ENCODE data around the gene HSF2BP.
A peak's percentile ranks its signal among the peaks of the same experiment; 100 is the strongest.
"Not testable (repeated sequence)": the region's sequence is repeated elsewhere in the genome, so short reads cannot be mapped to it uniquely, and the experiment has no call there.

The HSF2BP gene

DNA sequence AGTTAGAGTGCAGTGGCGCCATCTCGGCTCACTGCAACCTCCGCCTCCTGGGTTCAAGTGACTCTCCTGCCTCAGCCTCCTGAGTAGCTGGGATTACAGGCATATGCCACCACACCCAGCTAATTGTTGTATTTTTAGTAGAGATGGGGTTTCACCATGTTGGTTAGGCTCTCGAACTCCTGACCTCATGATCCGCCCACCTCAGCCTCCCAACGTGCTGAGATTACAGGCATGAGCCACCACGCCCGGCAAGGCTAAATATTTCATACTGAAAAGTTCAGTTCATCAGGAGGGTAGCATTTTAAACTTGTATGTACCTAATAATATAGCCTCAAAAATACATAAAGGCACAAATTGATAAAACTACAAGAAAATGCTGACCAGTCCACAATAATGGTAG is 63.5 kb downstream of the HSF2BP start:
- H3K18ac ChIP-seq (ENCODE audit: low read length); H4K8ac ChIP-seq (ENCODE audit: low read depth, low read length); H2BK5ac ChIP-seq (ENCODE audit: low read length); H3K36me3 ChIP-seq (ENCODE audit: control insufficient read depth, insufficient read depth, low read length); H3K23ac ChIP-seq (ENCODE audit: low read length); H3K27me3 ChIP-seq (ENCODE audit: insufficient read depth, low read length, poor library complexity); H4K5ac ChIP-seq (ENCODE audit: low read length); H3K9ac ChIP-seq (ENCODE audit: low read length); H2BK15ac ChIP-seq (replicated peaks; ENCODE audit: low read depth); H3K4me1 ChIP-seq (ENCODE audit: control insufficient read depth, low read depth, low read length); H3K4me3 ChIP-seq (ENCODE audit: low read length); H3K27ac ChIP-seq (ENCODE audit: low read depth, low read length); H3K4ac ChIP-seq (ENCODE audit: low read depth, low read length); H2AK5ac ChIP-seq (ENCODE audit: low read length); DNase-seq; H3K56ac ChIP-seq (ENCODE audit: low read length); H2BK120ac ChIP-seq (ENCODE audit: low read depth, low read length); H3K79me1 ChIP-seq (ENCODE audit: low read length); H3K4me2 ChIP-seq (ENCODE audit: low read length); H3K79me2 ChIP-seq (ENCODE audit: control insufficient read depth, insufficient read depth, low read length): not testable (repeated sequence)
- no CpG with 5 or more reads among the region's 8 CpGs for WGBS (ENCODE audit: extremely low coverage, insufficient coverage, low lambda C conversion rate)

DNA sequence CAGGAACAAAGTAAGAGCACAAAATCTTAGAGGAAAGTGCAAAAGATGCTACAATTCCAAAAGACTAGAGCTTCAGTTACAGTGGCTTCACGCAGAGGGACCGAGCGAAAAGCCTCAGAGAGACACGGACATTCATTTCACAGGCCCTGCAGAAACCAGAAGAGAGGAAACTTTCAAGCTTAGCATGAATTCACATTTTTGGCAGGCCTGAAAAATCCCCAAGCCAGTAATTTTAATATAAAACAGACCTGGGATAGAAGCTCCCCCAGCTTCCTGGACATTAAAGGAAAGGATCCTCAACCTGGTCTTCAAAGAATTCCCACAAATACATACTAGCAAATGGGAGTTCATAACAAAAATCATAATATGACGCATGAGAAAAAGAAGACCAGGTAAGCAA is 66.2 kb downstream of the HSF2BP start:
- no peak overlapping the region for H4K8ac ChIP-seq (ENCODE audit: low read depth, low read length)
- no peaks in the 10 kb centered on the region for H3K36me3 ChIP-seq (ENCODE audit: control insufficient read depth, insufficient read depth, low read length)
- WGBS (ENCODE audit: extremely low coverage, insufficient coverage, low lambda C conversion rate), result no CpG with 5 or more reads among the region's 5 CpGs
- H3K23ac ChIP-seq (ENCODE audit: low read length), result no peak overlapping the region
- H3K4me2 ChIP-seq (ENCODE audit: low read length), result no peak overlapping the region
- H3K18ac ChIP-seq (ENCODE audit: low read length), result no peak overlapping the region
- no peaks in the 10 kb centered on the region for H3K4me1 ChIP-seq (ENCODE audit: control insufficient read depth, low read depth, low read length)
- no peaks in the 10 kb centered on the region for H3K27me3 ChIP-seq (ENCODE audit: insufficient read depth, low read length, poor library complexity)
- H3K9ac ChIP-seq (ENCODE audit: low read length), result no peak overlapping the region
- H2AK5ac ChIP-seq (ENCODE audit: low read length), result no peak overlapping the region
- no peaks in the 10 kb centered on the region for H3K79me2 ChIP-seq (ENCODE audit: control insufficient read depth, insufficient read depth, low read length)
- no peak overlapping the region for H3K4me3 ChIP-seq (ENCODE audit: low read length)
- no peak for DNase-seq
- no peak overlapping the region for H2BK5ac ChIP-seq (ENCODE audit: low read length)
- no peak overlapping the region for H3K56ac ChIP-seq (ENCODE audit: low read length)
- no peak overlapping the region for H2BK120ac ChIP-seq (ENCODE audit: low read depth, low read length)
- H4K5ac ChIP-seq (ENCODE audit: low read length), result no peak overlapping the region
- no peak overlapping the region for H3K4ac ChIP-seq (ENCODE audit: low read depth, low read length)
- H2BK15ac ChIP-seq (replicated peaks; ENCODE audit: low read depth), result no peak overlapping the region
- H3K79me1 ChIP-seq (ENCODE audit: low read length), result no peaks in the 10 kb centered on the region
- H3K27ac ChIP-seq (ENCODE audit: low read depth, low read length), result no peak overlapping the region

DNA sequence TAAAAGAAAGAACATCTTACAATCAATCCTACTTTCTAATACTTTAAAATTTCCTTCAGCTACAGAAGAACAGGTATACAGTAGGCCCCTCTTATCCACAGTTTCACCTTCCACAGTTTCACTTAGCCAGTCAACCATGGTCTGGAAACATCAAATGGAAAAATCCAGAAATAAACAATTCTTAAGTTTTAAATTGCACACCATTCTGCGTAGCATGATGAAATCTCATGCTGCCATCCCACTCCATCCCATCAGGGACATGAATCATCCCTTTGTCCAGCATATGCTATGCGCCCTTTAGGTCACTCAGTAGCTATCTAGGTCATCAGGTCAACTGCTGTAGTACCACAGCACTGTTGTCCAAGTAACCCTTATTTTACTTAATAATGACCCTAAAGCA is 67.7 kb downstream of the HSF2BP start:
- Histone ChIP-seq H3K9ac (ENCODE audit: low read length) (no peak overlapping the region), H2BK15ac (replicated peaks; ENCODE audit: low read depth) (no peak overlapping the region), H2AK5ac (ENCODE audit: low read length) (no peak overlapping the region), H3K4me2 (ENCODE audit: low read length) (no peak overlapping the region), H3K4me3 (ENCODE audit: low read length) (no peak overlapping the region), H4K8ac (ENCODE audit: low read depth, low read length) (no peak overlapping the region), H3K56ac (ENCODE audit: low read length) (no peak overlapping the region), H3K4me1 (ENCODE audit: control insufficient read depth, low read depth, low read length) (no peaks in the 10 kb centered on the region), H3K79me1 (ENCODE audit: low read length) (no peaks in the 10 kb centered on the region), H2BK120ac (ENCODE audit: low read depth, low read length) (no peak overlapping the region), H2BK5ac (ENCODE audit: low read length) (no peak overlapping the region), H3K27ac (ENCODE audit: low read depth, low read length) (no peak overlapping the region), H3K36me3 (ENCODE audit: control insufficient read depth, insufficient read depth, low read length) (no peaks in the 10 kb centered on the region), H3K27me3 (ENCODE audit: insufficient read depth, low read length, poor library complexity) (no peaks in the 10 kb centered on the region), H4K5ac (ENCODE audit: low read length) (no peak overlapping the region), H3K79me2 (ENCODE audit: control insufficient read depth, insufficient read depth, low read length) (no peaks in the 10 kb centered on the region), H3K23ac (ENCODE audit: low read length) (no peak overlapping the region), H3K4ac (ENCODE audit: low read depth, low read length) (no peak overlapping the region), H3K18ac (ENCODE audit: low read length) (no peak overlapping the region)
- WGBS (ENCODE audit: extremely low coverage, insufficient coverage, low lambda C conversion rate), result no CpG with 5 or more reads among the region's 2 CpGs
- no peak for DNase-seq

DNA sequence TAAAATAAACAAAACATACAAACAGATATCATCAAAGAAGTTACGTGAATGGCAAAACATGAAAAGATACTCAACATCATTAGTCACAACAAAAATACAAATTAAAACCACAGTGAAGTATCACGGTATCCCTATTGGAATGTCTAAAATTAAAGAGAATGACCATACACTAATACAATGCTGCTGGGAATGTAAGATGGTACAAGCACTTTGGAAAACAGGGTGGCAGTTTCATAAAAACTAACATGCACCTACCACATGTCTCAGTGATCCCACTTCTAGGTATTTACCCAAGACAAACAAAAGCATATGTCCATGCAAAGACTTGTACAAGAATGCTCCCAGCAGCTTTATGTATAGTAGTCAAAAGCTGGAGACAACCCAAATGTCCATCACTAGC is 69.1 kb downstream of the HSF2BP start:
- Histone ChIP-seq H4K5ac (ENCODE audit: low read length) (no peak overlapping the region), H3K23ac (ENCODE audit: low read length) (no peak overlapping the region), H2BK5ac (ENCODE audit: low read length) (no peak overlapping the region), H2AK5ac (ENCODE audit: low read length) (no peak overlapping the region), H4K8ac (ENCODE audit: low read depth, low read length) (no peak overlapping the region), H2BK15ac (replicated peaks; ENCODE audit: low read depth) (no peak overlapping the region), H3K79me1 (ENCODE audit: low read length) (no peaks in the 10 kb centered on the region), H3K4me3 (ENCODE audit: low read length) (no peak overlapping the region), H3K79me2 (ENCODE audit: control insufficient read depth, insufficient read depth, low read length) (no peaks in the 10 kb centered on the region), H3K4me1 (ENCODE audit: control insufficient read depth, low read depth, low read length) (peaks cover 4% of the 10 kb centered on the region), H3K27ac (ENCODE audit: low read depth, low read length) (no peak overlapping the region), H3K9ac (ENCODE audit: low read length) (no peak overlapping the region), H3K4ac (ENCODE audit: low read depth, low read length) (no peak overlapping the region), H3K4me2 (ENCODE audit: low read length) (no peak overlapping the region), H3K36me3 (ENCODE audit: control insufficient read depth, insufficient read depth, low read length) (no peaks in the 10 kb centered on the region), H3K56ac (ENCODE audit: low read length) (no peak overlapping the region), H3K27me3 (ENCODE audit: insufficient read depth, low read length, poor library complexity) (no peaks in the 10 kb centered on the region), H2BK120ac (ENCODE audit: low read depth, low read length) (no peak overlapping the region), H3K18ac (ENCODE audit: low read length) (no peak overlapping the region)
- DNase-seq, result no peak
- WGBS (ENCODE audit: extremely low coverage, insufficient coverage, low lambda C conversion rate), result no CpG with 5 or more reads among the region's 2 CpGs

DNA sequence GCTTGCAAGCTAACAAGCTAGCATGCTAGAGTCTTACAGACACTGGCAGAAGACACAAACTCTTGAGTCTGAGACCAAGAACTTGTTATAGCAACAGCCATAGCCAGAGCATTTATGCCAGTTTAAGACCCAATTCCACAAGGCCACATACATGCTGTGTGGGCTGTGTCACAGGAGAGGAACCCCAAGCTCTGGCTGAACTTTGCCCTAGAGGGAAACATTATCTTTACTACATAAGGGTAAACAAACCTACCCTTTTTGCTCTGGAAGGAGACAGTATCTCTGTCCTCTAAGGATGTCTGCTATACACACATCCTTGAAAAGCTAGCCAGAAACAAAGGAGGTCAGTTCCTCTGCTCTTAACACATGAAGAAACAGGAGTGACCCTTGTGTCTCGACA is 70.3 kb downstream of the HSF2BP start:
- no peak for DNase-seq
- Histone ChIP-seq H3K4ac (ENCODE audit: low read depth, low read length) (no peak overlapping the region), H3K9ac (ENCODE audit: low read length) (no peak overlapping the region), H2BK5ac (ENCODE audit: low read length) (no peak overlapping the region), H2BK15ac (replicated peaks; ENCODE audit: low read depth) (no peak overlapping the region), H3K27ac (ENCODE audit: low read depth, low read length) (no peak overlapping the region), H3K56ac (ENCODE audit: low read length) (no peak overlapping the region), H3K18ac (ENCODE audit: low read length) (no peak overlapping the region), H3K36me3 (ENCODE audit: control insufficient read depth, insufficient read depth, low read length) (no peaks in the 10 kb centered on the region), H3K23ac (ENCODE audit: low read length) (no peak overlapping the region), H3K4me1 (ENCODE audit: control insufficient read depth, low read depth, low read length) (peaks cover 4% of the 10 kb centered on the region), H3K79me1 (ENCODE audit: low read length) (no peaks in the 10 kb centered on the region), H3K27me3 (ENCODE audit: insufficient read depth, low read length, poor library complexity) (no peaks in the 10 kb centered on the region), H2BK120ac (ENCODE audit: low read depth, low read length) (no peak overlapping the region), H3K4me2 (ENCODE audit: low read length) (no peak overlapping the region), H2AK5ac (ENCODE audit: low read length) (no peak overlapping the region), H4K8ac (ENCODE audit: low read depth, low read length) (no peak overlapping the region), H3K79me2 (ENCODE audit: control insufficient read depth, insufficient read depth, low read length) (no peaks in the 10 kb centered on the region), H4K5ac (ENCODE audit: low read length) (no peak overlapping the region), H3K4me3 (ENCODE audit: low read length) (no peak overlapping the region)
- no CpG with 5 or more reads among the region's 1 CpG for WGBS (ENCODE audit: extremely low coverage, insufficient coverage, low lambda C conversion rate)

DNA sequence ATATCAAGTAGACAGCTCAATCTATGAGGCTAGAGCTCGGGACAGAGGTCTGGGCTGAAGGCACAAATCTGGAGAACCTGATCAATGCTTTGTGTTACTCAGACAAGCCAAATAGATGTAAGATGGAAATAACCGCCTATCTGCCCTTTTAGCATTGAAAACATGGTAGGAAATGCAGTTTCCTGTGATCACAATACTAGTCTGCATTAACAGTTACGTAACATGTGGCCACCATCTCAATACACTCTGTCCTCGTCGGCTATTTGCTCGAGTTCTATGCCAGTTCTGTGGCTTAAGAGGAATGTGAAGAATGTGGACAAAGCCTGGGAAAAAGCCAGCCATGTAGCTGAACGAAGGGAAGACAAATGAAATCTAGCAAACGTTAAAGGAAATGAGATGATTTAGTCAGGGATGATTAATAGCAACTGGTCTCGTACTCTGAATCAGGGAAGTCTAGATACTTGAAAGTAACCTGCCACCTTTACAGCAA is 73.3 kb downstream of the HSF2BP start:
- Histone ChIP-seq H2BK120ac (ENCODE audit: low read depth, low read length) (no peak overlapping the region), H2BK5ac (ENCODE audit: low read length) (no peak overlapping the region), H3K27ac (ENCODE audit: low read depth, low read length) (no peak overlapping the region), H3K56ac (ENCODE audit: low read length) (no peak overlapping the region), H3K79me1 (ENCODE audit: low read length) (no peaks in the 10 kb centered on the region), H3K36me3 (ENCODE audit: control insufficient read depth, insufficient read depth, low read length) (no peaks in the 10 kb centered on the region), H4K8ac (ENCODE audit: low read depth, low read length) (no peak overlapping the region), H3K4me1 (ENCODE audit: control insufficient read depth, low read depth, low read length) (peaks cover 4% of the 10 kb centered on the region), H3K27me3 (ENCODE audit: insufficient read depth, low read length, poor library complexity) (no peaks in the 10 kb centered on the region), H3K9ac (ENCODE audit: low read length) (no peak overlapping the region), H3K4ac (ENCODE audit: low read depth, low read length) (no peak overlapping the region), H3K4me2 (ENCODE audit: low read length) (no peak overlapping the region), H2BK15ac (replicated peaks; ENCODE audit: low read depth) (no peak overlapping the region), H3K4me3 (ENCODE audit: low read length) (no peak overlapping the region), H3K18ac (ENCODE audit: low read length) (no peak overlapping the region), H3K23ac (ENCODE audit: low read length) (no peak overlapping the region), H4K5ac (ENCODE audit: low read length) (no peak overlapping the region), H3K79me2 (ENCODE audit: control insufficient read depth, insufficient read depth, low read length) (no peaks in the 10 kb centered on the region), H2AK5ac (ENCODE audit: low read length) (no peak overlapping the region)
- DNase-seq, result peak; percentile 92
- no CpG with 5 or more reads among the region's 9 CpGs for WGBS (ENCODE audit: extremely low coverage, insufficient coverage, low lambda C conversion rate)

Data from mesendoderm (in vitro differentiated cells).